NCI-H1417 treated with DMSO at 0.1 percent for 48 hours (cell line): Measurements from ENCODE around the gene SLC25A41.

Experiments
- DNase-seq: peaks from one replicate; lab custom pipeline; 2025; lab: John Stamatoyannopoulos, UW

SLC25A41 gene

GRCh38 chr19:6460099-6460884 lies 26.7 kb upstream of the SLC25A41 start:
- peak; percentile 96 for DNase-seq

DNA sequence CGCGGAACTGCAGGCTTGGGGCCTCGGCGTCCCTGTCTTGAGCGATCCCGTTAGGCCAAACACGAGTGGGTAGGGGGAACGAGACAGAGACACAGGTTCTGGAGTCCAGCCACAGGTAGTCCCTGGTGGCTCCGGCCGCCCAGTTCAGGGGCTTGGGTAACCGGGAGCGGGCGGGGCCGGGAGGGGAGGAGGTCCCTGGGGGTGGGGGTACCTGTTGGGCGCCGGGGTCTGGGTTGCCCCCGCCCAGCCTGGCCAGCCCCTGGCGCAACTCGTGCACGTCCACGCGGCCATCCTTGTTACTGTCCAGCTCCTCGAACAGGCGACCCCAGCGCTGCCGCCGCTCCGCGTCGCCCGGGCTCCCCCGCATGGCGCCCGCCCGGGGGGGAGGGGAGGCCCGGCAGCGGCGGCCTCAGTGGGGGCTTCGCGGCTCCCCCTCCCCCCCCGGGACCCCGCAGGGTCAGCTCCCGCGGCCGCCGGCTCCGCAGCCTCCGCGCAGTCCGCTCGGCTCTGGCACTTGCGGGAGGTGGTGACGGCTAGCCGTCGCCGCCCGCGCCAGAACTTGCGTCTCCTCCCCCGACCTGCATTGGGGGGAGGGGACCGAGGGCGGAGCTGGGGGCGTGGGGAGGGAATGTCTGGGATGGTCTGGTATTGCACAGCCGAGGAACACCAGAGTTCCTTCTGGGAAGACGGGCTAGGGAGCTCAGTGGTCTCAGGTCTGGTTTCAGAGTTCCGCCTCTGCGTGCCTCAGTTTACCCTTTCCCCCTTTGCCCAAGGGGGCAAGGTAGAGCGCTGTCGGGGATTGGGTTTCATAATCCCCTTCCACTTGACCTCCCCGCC lies 25.9 kb upstream of the SLC25A41 start, which contains the start of gene SLC25A23:
Gene SLC25A23, minus strand, starts transcription at position 531 of the 837 bp plus-strand sequence. Its CDS starts 164 bp downstream, at position 367.
- DNase-seq = no peak

GRCh38 chr19:6458695-6459261 lies 25.2 kb upstream of the SLC25A41 start:
- no peak for DNase-seq

DNA sequence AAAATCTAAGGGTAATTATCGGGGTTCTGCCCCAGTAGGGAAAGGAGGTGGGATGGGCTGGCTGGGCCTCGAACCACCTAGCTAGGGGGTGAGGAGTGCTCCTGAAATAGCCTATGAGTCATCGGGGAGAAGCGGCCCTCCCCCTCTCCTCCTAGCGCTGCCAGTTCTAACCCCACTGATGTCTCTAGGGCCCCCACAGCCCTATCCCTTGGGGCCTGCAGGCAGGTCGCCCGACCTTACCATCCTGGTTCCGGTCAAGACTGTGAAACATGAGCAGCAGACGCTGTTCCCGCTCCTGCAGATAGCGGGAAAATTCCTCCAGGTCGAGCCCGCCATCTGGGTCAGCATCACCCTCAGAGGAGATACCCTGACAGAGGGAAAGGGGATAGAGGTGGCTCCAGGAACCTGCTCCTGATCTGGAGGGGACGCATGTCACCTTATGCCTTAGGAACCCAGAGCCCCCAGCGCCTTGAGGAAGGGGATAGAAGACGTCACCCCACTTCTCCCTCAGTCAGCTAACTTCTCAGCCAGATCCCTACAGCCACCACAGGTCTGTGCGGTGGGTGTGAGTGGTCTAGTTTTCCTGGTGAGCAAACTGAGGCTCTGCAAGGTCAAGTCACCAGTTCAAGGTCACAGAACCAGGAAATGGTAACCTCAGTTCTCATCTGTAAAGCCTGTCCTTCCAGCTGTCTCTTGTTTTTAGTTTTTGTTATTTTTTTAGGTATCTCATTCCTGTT lies 24.6 kb upstream of the SLC25A41 start:
- no peak for DNase-seq

DNA sequence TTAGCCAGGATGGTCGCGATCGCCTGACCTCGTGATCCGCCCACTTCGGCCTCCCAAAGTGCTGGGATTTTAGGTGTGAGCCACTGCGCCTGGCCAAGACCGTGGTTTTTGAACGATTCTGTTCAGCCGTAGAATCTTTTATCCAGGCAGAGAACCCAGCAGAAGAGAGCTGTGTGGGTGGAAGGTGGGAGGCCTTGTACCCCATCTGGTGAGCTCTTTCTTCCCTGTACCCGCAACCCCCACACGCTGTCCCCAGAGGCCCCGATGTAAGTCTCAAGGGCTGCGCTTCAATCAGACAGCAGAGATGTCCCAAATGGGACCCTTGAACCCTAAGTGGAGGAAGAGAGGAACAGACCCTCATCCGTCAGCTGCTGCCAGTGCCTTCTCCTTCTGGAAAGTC lies 22.4 kb upstream of the SLC25A41 start:
- DNase-seq = no peak

DNA sequence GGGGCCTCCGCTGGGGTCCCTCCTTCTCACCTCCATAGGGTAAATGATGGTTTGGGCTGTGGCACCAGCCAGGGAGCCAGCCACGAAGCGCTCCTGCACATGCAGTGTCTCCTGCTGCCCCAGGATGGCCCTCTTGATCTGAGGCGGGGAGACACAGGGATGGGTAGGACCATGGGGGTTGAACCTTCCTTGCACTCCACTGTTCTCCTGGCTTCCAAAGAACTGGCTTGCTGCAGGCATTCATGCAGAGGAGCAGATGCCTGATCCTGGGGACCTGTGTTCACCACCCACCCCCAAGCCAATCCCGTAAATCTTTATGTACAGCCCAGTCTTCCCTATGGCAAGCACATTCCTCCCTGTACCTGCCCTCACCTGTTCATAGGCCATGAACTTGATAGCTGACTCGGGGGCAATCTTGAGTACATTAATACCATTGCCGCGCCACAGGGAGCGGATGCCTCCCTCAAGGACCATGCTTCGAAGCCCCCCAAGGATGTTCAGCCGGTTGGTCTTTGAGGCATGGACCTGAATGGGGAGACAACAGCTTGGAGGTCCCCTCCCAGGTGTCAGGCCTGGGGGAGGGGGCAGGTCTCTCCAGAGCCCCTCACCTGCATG lies 20.5 kb upstream of the SLC25A41 start:
- DNase-seq = no peak

- DNase-seq = no peak
Measured at GRCh38 chr19:6452899-6453298, 19.3 kb upstream of the SLC25A41 start.

GRCh38 chr19:6452223-6452614 lies 18.7 kb upstream of the SLC25A41 start:
- DNase-seq = no peak

DNA sequence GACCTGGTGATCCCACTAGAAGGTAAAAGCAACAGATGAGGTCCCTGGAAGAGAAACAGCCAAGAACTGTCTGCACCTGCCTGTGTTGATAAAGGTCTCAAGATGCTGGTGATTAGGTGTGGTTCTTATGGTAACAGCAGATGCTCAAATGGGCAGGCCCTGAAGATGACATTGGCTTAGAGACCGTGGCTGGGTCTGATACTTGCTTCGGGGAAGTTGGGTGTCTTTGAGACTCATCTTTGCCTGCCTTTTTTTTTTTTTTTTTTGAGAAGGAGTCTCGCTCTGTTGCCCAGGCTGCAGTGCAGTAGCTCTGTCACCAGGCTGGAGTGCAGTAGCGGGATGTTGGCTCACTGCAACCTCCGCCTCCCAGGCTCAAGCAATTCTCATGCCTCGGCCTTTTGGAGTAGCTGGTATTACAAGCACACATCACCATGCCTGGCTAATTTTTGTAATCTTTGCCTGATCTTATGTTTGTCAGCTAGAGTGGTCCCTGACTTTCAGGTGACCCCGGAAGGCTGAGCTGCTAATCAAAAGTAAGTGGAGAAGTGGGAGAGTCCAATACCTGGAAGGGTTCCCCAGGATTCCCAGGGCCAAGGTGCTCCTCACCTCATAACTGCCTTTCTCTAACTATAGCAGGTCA lies 18.1 kb upstream of the SLC25A41 start:
- DNase-seq = no peak

DNA sequence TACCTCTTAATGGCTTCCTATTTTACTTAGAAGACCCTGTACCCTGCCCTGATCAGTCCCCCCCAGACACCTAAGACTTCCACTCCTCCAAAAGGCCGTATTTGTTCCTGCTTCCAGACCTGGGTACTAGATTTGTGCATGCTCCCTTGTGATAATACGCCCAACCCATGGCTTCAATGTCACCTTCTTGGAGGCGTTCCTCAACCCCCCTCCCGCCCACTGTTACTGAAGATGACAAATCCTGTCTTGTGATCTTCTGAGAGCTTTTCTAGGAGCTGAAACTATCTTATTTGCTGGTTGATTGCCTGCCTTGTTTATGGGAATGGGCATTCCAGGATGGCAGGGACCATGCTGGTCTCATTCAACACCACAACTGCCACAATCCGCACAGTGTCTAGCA lies 16.6 kb upstream of the SLC25A41 start:
- no peak for DNase-seq

- no peak for DNase-seq
Measured at GRCh38 chr19:6448045-6448444, 14.5 kb upstream of the SLC25A41 start.

GRCh38 chr19:6446452-6446851 lies 12.9 kb upstream of the SLC25A41 start:
- DNase-seq = no peak

DNA sequence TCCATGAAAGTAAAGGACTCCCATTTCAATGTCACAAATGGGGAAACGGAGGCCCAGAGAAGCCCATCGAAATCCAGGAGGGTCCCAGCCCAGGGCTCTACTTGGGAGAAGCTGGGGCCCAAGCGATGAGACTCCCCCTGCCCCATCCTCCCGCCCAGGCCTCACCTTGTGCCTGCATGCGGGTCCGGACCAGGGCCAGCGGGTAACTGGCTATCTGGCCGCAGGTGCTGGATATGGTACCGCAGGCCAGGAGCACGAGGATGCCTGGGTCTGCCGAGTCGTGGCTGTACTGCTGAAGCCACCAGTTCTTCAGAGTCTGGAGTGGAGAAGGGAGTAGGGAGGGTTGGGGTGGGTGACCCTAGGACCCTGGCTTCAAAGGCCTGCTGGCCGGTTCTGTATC lies 10.4 kb upstream of the SLC25A41 start:
- DNase-seq = no peak

DNA sequence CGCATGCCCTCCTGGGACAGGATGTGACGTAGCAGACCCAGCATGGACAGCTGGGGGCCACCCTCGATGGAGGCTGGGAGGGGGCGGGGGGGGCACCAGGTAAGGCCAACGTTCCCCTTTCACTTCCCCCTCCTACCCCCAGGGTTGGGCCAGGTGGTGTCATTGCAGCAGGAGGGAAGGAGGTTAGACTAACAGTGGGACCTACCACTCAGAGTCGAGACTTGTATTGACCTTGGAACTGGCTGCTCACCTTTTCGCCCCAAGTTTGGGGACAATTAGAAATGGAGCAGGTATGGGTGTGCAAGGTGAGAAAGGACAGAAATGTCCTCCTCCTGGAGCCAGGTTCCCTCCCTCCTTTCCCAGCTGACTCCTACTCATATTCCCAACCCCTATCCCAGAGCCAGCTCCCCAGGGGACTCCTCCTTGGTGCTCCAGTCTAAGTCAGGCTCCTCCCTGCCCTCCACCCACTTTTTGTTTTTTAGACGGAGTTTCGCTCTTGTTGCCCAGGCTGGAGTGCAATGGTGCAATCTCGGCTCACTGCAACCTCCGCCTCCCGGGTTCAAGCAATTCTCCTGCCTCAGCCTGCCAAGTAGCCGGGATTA lies 8.6 kb upstream of the SLC25A41 start:
- no peak for DNase-seq

DNA sequence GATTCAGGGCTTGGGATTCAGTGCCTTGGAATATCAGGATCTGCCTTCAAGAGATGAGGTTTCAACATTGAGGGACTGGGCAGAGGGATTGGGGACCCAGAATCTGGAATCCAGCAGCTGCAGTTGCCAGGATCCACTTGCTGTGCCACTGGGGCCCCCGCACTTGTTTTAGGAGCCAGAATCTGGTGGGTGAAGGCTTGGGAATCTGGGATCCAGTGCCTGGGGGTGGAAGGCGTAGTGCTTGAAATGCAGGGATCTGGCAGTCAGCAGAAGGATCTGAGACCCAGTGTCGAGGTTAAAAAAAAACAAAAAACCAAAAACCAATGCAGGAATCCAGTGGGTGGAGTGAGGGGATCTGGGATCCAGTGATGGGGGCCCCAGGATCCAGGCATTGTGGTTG lies 7.3 kb upstream of the SLC25A41 start:
- no peak for DNase-seq

- DNase-seq = no peak
Measured at GRCh38 chr19:6439743-6440142, 6.2 kb upstream of the SLC25A41 start.

DNA sequence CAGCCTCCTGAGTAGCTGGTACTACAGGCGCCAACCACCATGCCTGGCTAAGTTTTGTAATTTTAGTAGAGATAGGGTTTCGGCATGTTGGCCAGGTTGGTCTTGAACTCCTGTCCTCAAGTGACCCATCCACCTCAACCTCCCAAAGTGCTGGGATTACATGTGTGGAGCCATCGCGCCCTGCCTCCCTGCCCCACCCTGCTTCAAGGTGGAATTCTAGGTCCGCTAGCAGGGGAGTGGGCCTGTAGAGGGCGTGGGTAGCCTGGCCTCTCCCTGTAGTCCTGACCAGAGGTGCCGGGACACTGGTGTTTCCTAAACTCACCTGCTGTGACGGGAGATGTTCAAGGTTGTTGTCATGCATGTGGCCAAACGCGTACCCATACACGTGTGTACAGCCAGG lies 398 bp downstream of the SLC25A41 start:
- DNase-seq = no peak

GRCh38 chr19:6431891-6432290 lies 1.7 kb downstream of the SLC25A41 start:
- no peak for DNase-seq

GRCh38 chr19:6429419-6430221 lies 3.9 kb downstream of the SLC25A41 start:
- DNase-seq = no peak
